Fibroblast of mammary gland (primary cell): ENCODE data around the gene FBXO10.

Experiments
- DNase-seq: peaks from one replicate; pipeline ENCODE4 v3.0.0-alpha.2; 2010; ENCODE audit warnings: low read depth
- H3K4me3 ChIP-seq: 2 replicates; pipeline ENCODE4 v1.5.1; 2011; ENCODE audit warnings: low read depth, mild to moderate bottlenecking, low read length, moderate library complexity; ENCODE audit not compliant: control insufficient read depth
- CTCF ChIP-seq: conservative IDR thresholded peaks from 2 replicates; pipeline ENCODE4 v1.5.1; 2011; ENCODE audit warnings: low read depth, low read length, inconsistent platforms; ENCODE audit not compliant: control insufficient read depth, insufficient read depth

Gene FBXO10

GRCh38 chr9:37534412-37534811, 41.8 kb downstream of the FBXO10 start:
- H3K4me3 ChIP-seq: no peak overlapping the region
- no peak for TF ChIP-seq CTCF
- DNase-seq: no peak

- H3K4me3 ChIP-seq: no peak overlapping the region
- DNase-seq: no peak
- no peak for TF ChIP-seq CTCF
Observed at GRCh38 chr9:37531699-37532098, 44.5 kb downstream of the FBXO10 start.

- DNase-seq: peak; percentile 55
- H3K4me3 ChIP-seq: no peak overlapping the region
- no peak for TF ChIP-seq CTCF
Observed at GRCh38 chr9:37528652-37529471, 47.3 kb downstream of the FBXO10 start.

GRCh38 chr9:37523916-37524315, 52.3 kb downstream of the FBXO10 start:
- no peak overlapping the region for H3K4me3 ChIP-seq
- DNase-seq: no peak
- TF ChIP-seq CTCF: no peak

- no peak overlapping the region for H3K4me3 ChIP-seq
- TF ChIP-seq CTCF: no peak
- no peak for DNase-seq
Observed at GRCh38 chr9:37522971-37523370, 53.2 kb downstream of the FBXO10 start.

GRCh38 chr9:37521111-37521510, 55.1 kb downstream of the FBXO10 start:
- TF ChIP-seq CTCF: no peak
- no peak for DNase-seq

More at GRCh38 chr9:37521111-37521510, 55.1 kb downstream of the FBXO10 start:
- H3K4me3 ChIP-seq: no peak overlapping the region
